Tibial nerve (tissue), 4 donors: ENCODE results near the gene CA5A. TPM values are rescaled to one million over a fixed set of nuclear protein-coding genes. Genes with fewer than 3 reads are reported as not detected.

Experiments used
- DNase-seq, 2 donors: peaks; one replicate each; pipeline ENCODE4 v3.0.0-alpha.2; 2019; ENCODE audit warnings: low spot score in 2 of 2
- H3K27ac ChIP-seq, 4 donors: fragments of 200-600 bp; sonication (generic) in 3 of 4; one replicate each; pipeline ENCODE4 v1.5.1; 2017 to 2019; ENCODE audit warnings: mild to moderate bottlenecking in 1 of 4
- H3K27me3 ChIP-seq, 2 donors: fragments of 200-600 bp; sonication (generic) in 1 of 2; one replicate each; pipeline versions ENCODE4 v1.5.1 to v1.6.0; 2017 to 2019
- H3K36me3 ChIP-seq, 3 donors: fragments of 200-600 bp; sonication (generic); one replicate each; pipeline ENCODE4 v1.5.1; 2018 to 2019
- H3K4me1 ChIP-seq, 4 donors: fragments of 200-600 bp; sonication (generic) in 3 of 4; one replicate each; pipeline ENCODE4 v1.5.1; 2017 to 2019
- H3K4me3 ChIP-seq, 4 donors: fragments of 200-600 bp; sonication (generic) in 3 of 4; one replicate each; pipeline ENCODE4 v1.5.1; 2017 to 2019; ENCODE audit warnings: mild to moderate bottlenecking in 1 of 4, moderate library complexity in 1 of 4
- H3K9me3 ChIP-seq, 4 donors: fragments of 200-600 bp; sonication (generic) in 3 of 4; one replicate each; pipeline ENCODE4 v1.5.1; 2017 to 2019
- CTCF ChIP-seq, 5 experiments: fragments of 200-600 bp in 3 of 5; fragments of 450-650 bp in 2 of 5; sonication (generic) in 3 of 5; IDR thresholded peaks; one replicate each; pipeline ENCODE4 v1.5.1; 2016 to 2019; ENCODE audit warnings: antibody characterized with exemption in 5 of 5, mild to moderate bottlenecking in 3 of 5, moderate library complexity in 2 of 5
- EP300 ChIP-seq, 2 donors: sonication (generic); formaldehyde crosslinking; IDR thresholded peaks; one replicate each; pipeline ENCODE4 v1.6.1; 2017; ENCODE audit warnings: antibody characterized with exemption in 2 of 2, mild to moderate bottlenecking in 1 of 2
- POLR2A ChIP-seq, 2 donors: fragments of 450-650 bp; IDR thresholded peaks; one replicate each; pipeline ENCODE4 v1.6.1; 2017; ENCODE audit warnings: antibody characterized with exemption in 2 of 2, mild to moderate bottlenecking in 2 of 2, moderate library complexity in 2 of 2
- WGBS, 2 donors: methylation state at CpG; one replicate each; pipeline ENCODE4 v1.1.5; 2018; 5-methylcytosine and 5-hydroxymethylcytosine counted together
- total RNA-seq, 4 donors: library from RNA; depleted of rRNA; stranded (reverse); fragments of >200 nt; gene quantifications; one replicate each; pipeline ENCODE4 v1.1.0, GENCODE V29; 2016

Gene CA5A
- total RNA-seq, 4 donors from 2014 or later: not detected

GRCh38 chr16:87950765-87951551, 14.6 kb upstream of the CA5A start, which contains the start of gene BANP:
Gene BANP, plus strand, starts transcription at chr16:87951434. Its CDS starts 23,682 bp downstream, at chr16:87975116.
- no peaks in the 10 kb centered on the region for H3K9me3 ChIP-seq
- peak within 1 kb of the TSS; percentile 94 to 100 (median 97) for H3K27ac ChIP-seq
- peaks cover 0 to 12% (median 0%) of the 10 kb centered on the region in 3 donors for H3K36me3 ChIP-seq
- peaks cover 0 to 47% (median 27%) of the 10 kb centered on the region in 4 donors for H3K4me1 ChIP-seq
- no peaks in the 10 kb centered on the region for H3K27me3 ChIP-seq
- H3K4me3 ChIP-seq: peak within 1 kb of the TSS; percentile 76 to 97 (median 94)
- WGBS, 2 donors: 0 to 1% methylated on average over 29 to 47 of the region's 73 CpGs
- peak in 4 of 5 experiments; percentile 32 to 59 (median 51) for TF ChIP-seq CTCF (IDR thresholded peaks at IDR 0.05)
- TF ChIP-seq POLR2A (IDR thresholded peaks at IDR 0.05): peak; percentile 75 to 83
- TF ChIP-seq EP300 (IDR thresholded peaks at IDR 0.05): peak; percentile 57 to 84
- DNase-seq: peak; percentile 89 to 92

DNA sequence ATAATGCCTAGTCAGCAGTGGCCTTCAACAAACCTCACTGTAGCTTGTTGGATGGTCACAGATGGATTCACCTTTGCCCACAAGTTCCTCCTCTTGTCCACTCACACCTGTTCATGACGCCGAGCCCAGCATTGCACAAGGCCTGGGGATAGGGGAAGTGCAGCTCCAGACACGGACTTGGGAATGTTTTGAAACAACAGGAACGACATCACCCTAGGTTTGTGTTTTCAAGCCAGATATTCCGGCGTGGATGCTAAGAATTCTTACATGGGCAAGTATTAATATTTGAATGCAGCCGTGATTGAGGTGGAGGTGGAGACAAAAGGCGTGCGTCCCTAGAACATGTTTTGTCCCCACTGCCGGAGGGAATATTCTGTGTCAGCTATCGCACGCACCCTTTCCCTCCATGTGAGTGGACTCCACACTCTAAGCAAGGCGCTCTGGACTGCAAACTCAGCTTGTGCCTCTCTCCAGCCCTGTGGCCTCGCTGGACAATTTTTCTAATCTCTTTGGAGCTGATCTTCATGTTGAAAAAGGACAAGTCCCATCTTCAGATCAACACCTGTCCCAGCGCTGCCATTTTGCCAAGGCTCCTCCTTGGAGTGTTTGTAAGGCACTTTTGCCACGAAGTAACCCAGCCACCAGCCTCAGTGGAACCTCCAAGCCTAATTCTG, 12.9 kb upstream of the CA5A start:
- H3K4me3 ChIP-seq: no peak overlapping the region

DNA sequence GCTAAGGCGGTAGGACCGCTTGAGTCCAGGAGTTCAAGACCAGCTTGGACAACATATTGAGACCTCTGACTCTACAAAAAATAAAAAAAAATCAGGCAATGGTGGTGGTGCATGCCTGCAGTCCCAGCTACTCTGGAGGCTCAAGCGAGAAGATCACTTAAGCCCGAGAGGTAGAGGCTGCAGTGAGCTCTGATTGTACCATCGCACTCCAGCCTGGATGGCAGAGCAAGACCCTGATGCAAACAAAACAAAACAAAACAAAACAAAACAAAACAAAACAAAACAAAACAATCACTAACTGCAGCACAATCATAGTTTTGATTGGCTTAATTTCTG, 12.4 kb upstream of the CA5A start:
- H3K9me3 ChIP-seq: no peaks in the 10 kb centered on the region
- no peak for DNase-seq
- peak overlapping the region in 3 of 4 donors; percentile 34 to 62 (median 45) for H3K27ac ChIP-seq
- WGBS, 2 donors: 94% methylated on average over 5 of the region's 5 CpGs
- no peaks in the 10 kb centered on the region for H3K27me3 ChIP-seq
- peaks cover 0 to 35% (median 18%) of the 10 kb centered on the region in 4 donors for H3K4me1 ChIP-seq
- H3K36me3 ChIP-seq: no peaks in the 10 kb centered on the region
- no peak overlapping the region for H3K4me3 ChIP-seq
- no peak for TF ChIP-seq EP300 (IDR thresholded peaks at IDR 0.05)
- TF ChIP-seq POLR2A (IDR thresholded peaks at IDR 0.05): no peak
- no peak for TF ChIP-seq CTCF (IDR thresholded peaks at IDR 0.05)

More for the DNA sequence above, 12.9 kb upstream of the CA5A start:
- Histone ChIP-seq H3K36me3 (peaks cover 0 to 4% (median 0%) of the 10 kb centered on the region in 3 donors), H3K4me1 (peaks cover 0 to 40% (median 20%) of the 10 kb centered on the region in 4 donors), H3K9me3 (no peaks in the 10 kb centered on the region), H3K27me3 (no peaks in the 10 kb centered on the region), H3K27ac (peak overlapping the region in 2 of 4 donors; percentile 34 to 62)
- no peak for DNase-seq
- TF ChIP-seq EP300 (IDR thresholded peaks at IDR 0.05) (no peak), POLR2A (IDR thresholded peaks at IDR 0.05) (no peak)
- 85 to 87% methylated on average over 16 of the region's 16 CpGs for WGBS, 2 donors

GRCh38 chr16:87948119-87948545, 11.8 kb upstream of the CA5A start:
- no peaks in the 10 kb centered on the region for H3K27me3 ChIP-seq
- no peak for TF ChIP-seq EP300 (IDR thresholded peaks at IDR 0.05)
- TF ChIP-seq CTCF (IDR thresholded peaks at IDR 0.05): no peak
- TF ChIP-seq POLR2A (IDR thresholded peaks at IDR 0.05): no peak
- DNase-seq: peak in 1 of 2 donors; percentile 51
- H3K27ac ChIP-seq: peak overlapping the region in 3 of 4 donors; percentile 45 to 62 (median 50)
- no peaks in the 10 kb centered on the region for H3K36me3 ChIP-seq
- no peak overlapping the region for H3K4me3 ChIP-seq
- peaks cover 0 to 29% (median 16%) of the 10 kb centered on the region in 4 donors for H3K4me1 ChIP-seq
- no peaks in the 10 kb centered on the region for H3K9me3 ChIP-seq
- WGBS, 2 donors: 59 to 65% methylated on average over 8 to 12 of the region's 12 CpGs

DNA sequence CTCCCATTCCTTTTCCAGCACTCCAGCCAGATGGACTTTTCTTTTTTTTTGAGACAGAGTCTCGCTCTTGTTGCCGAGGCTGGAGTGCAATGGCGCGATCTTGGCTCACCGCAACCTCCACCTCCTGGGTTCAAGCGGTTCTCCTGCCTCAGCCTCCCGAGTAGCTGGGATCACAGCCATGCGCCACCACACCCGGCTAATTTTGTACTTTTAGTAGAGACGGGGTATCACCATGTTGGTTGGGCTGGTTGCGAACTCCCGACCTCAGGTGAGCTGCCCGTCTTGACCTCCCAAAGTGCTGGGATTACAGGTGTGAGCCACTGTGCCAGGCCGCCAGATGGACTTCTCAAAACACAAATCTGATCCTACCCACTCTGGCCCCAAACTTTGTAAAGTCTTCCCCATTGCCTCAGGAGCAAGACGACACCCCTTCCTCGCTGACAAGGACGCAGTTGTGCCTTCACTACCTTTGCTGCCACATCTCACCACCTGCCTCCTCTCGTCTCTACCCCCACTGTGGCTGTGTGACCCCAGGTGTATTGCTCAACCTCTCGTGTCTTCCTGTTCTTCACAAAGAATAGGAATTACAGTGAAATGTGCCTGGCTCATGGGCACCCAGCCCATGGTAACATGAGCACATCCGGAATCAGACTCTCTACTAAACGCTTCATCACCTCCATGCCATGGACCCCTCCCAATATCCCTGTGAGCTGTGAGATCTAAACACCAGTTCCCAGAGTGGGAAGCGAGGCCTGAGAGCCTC, 11.2 kb upstream of the CA5A start:
- TF ChIP-seq CTCF (IDR thresholded peaks at IDR 0.05) (no peak), POLR2A (IDR thresholded peaks at IDR 0.05) (no peak), EP300 (IDR thresholded peaks at IDR 0.05) (no peak)
- H3K4me1 ChIP-seq: peaks cover 0 to 23% (median 10%) of the 10 kb centered on the region in 4 donors
- no peaks in the 10 kb centered on the region for H3K36me3 ChIP-seq
- no peaks in the 10 kb centered on the region for H3K27me3 ChIP-seq
- 86 to 87% methylated on average over 22 of the region's 22 CpGs for WGBS, 2 donors
- no peak for DNase-seq
- no peak overlapping the region for H3K4me3 ChIP-seq
- no peaks in the 10 kb centered on the region for H3K9me3 ChIP-seq
- H3K27ac ChIP-seq: peak overlapping the region in 3 of 4 donors; percentile 45 to 62 (median 50)
